A549 (cell line): ENCODE results near the gene ABHD2. TPM values are rescaled to one million over a fixed set of nuclear protein-coding genes. Genes with fewer than 3 reads are reported as not detected.
A peak's percentile ranks its signal among the peaks of the same experiment; 100 is the strongest.

Experiments used
- ATAC-seq, 2 experiments: fragments of 200-7000 bp in 1 of 2; fragments of >200 bp in 1 of 2; cut with Nextera tagmentation in 1 of 2; cut with Tn5 transposase in 1 of 2; 3 replicates each; pipeline versions ENCODE4 v1.8.0 to v1.9.1; 2018 to 2020; ENCODE audit warnings: mild to moderate bottlenecking in 1 of 2, moderate library complexity in 1 of 2
- CTCF ChIA-PET: fragments of 300-600 bp; sonication (Branson Sonifier 250); formaldehyde crosslinking; extraction: SDS; loops from one replicate; lab custom pipeline; 2021; ENCODE audit warnings: antibody characterized with exemption, inconsistent platforms; lab: Yijun Ruan, JAX
- POLR2A ChIA-PET: fragments of 350-600 bp; formaldehyde crosslinking; extraction: SDS; loops from one replicate; lab custom pipeline; 2021; ENCODE audit warnings: antibody characterized with exemption, inconsistent platforms; lab: Yijun Ruan, JAX
- DNase-seq, 2 experiments: peaks; one replicate each; pipeline versions ENCODE4 v3.0.0 to v3.0.0-alpha.2; 2011 to 2016; ENCODE audit warnings: low read depth in 1 of 2, low spot score in 1 of 2
- FAIRE-seq: peaks from 2 replicates; lab custom pipeline; 2011; peaks lifted over from hg19 to GRCh38; lab: Jason Lieb, UNC
- H3K27ac ChIP-seq, 2 experiments: fragments of >200 bp; sonication (Bioruptor Twin); formaldehyde crosslinking; 3 replicates each; pipeline ENCODE4 v1.5.1; 2016 to 2017
- H3K4me1 ChIP-seq: fragments of >200 bp; sonication (Bioruptor Twin); formaldehyde crosslinking; 3 replicates; pipeline ENCODE4 v1.6.1; 2016
- H3K4me2 ChIP-seq: fragments of >200 bp; sonication (Bioruptor Twin); formaldehyde crosslinking; 3 replicates; pipeline ENCODE4 v1.6.1; 2016
- H3K4me3 ChIP-seq: fragments of >200 bp; sonication (Bioruptor Twin); formaldehyde crosslinking; 3 replicates; pipeline ENCODE4 v1.5.1; 2016
- H3K9me3 ChIP-seq: fragments of >200 bp; sonication (Bioruptor Twin); formaldehyde crosslinking; 3 replicates; pipeline ENCODE4 v1.6.1; 2016
- CEBPB ChIP-seq, 2 experiments: fragments of >200 bp in 1 of 2; sonication (Bioruptor Twin) in 1 of 2; formaldehyde crosslinking in 1 of 2; IDR thresholded peaks; 2 replicates each; pipeline ENCODE4 v1.6.1; 2012 to 2016
- CHD4 ChIP-seq: fragments of 200-600 bp; sonication (generic); IDR thresholded peaks from 2 replicates; pipeline ENCODE4 v1.6.1; 2016; ENCODE audit warnings: antibody characterized with exemption, mild to moderate bottlenecking, borderline replicate concordance
- EHF ChIP-seq: fragments of 250-450 bp; sonication (Bioruptor Pico); IDR thresholded peaks from 2 replicates; pipeline ENCODE4 v1.5.0; 2020; ENCODE audit warnings: mild to moderate bottlenecking
- FOSB ChIP-seq: fragments of 250-450 bp; sonication (Bioruptor Pico); IDR thresholded peaks from 2 replicates; pipeline ENCODE4 v1.5.0; 2020; ENCODE audit warnings: mild to moderate bottlenecking, moderate library complexity
- FOSL2 ChIP-seq, 2 experiments: fragments of 450-650 bp in 1 of 2; fragments of >200 bp in 1 of 2; sonication (Bioruptor Twin) in 1 of 2; formaldehyde crosslinking; IDR thresholded peaks; 2 replicates each; pipeline versions ENCODE4 v1.5.0 to v1.6.1; 2016 to 2020; ENCODE audit warnings: mild to moderate bottlenecking in 1 of 2, moderate library complexity in 1 of 2
- FOXS1 ChIP-seq: fragments of 250-450 bp; sonication (Bioruptor Pico); IDR thresholded peaks from 2 replicates; pipeline ENCODE4 v1.5.0; 2020; ENCODE audit warnings: mild to moderate bottlenecking, moderate library complexity
- HOXA7 ChIP-seq: fragments of 250-450 bp; sonication (Bioruptor Pico); IDR thresholded peaks from 2 replicates; pipeline ENCODE4 v1.5.0; 2020; ENCODE audit warnings: mild to moderate bottlenecking, moderate library complexity
- HOXB13 ChIP-seq: fragments of 250-450 bp; sonication (Bioruptor Pico); IDR thresholded peaks from 2 replicates; pipeline ENCODE4 v1.5.0; 2020; ENCODE audit warnings: low read depth, mild to moderate bottlenecking, moderate library complexity
- JUN ChIP-seq, 2 experiments: fragments of >200 bp; sonication (Bioruptor Twin); formaldehyde crosslinking; IDR thresholded peaks; 2 replicates in 1 of 2; 3 replicates in 1 of 2; pipeline ENCODE4 v1.6.1; 2016 to 2017
- KDM1A ChIP-seq: fragments of 200-600 bp; sonication (generic); IDR thresholded peaks from 2 replicates; pipeline ENCODE4 v1.6.1; 2016; ENCODE audit warnings: low read depth, mild to moderate bottlenecking
- MAFK ChIP-seq: fragments of 450-650 bp; IDR thresholded peaks from 2 replicates; pipeline ENCODE4 v1.6.1; 2014; ENCODE audit not compliant: partially characterized antibody
- NFE2L2 ChIP-seq: fragments of 150-350 bp; conservative IDR thresholded peaks from 2 replicates; pipeline ENCODE4 v1.6.1; 2014; ENCODE audit warnings: low read length
- PHF8 ChIP-seq: fragments of 200-600 bp; sonication (generic); IDR thresholded peaks from 2 replicates; pipeline ENCODE4 v1.6.1; 2016; ENCODE audit warnings: low read depth, mild to moderate bottlenecking, antibody characterized with exemption, moderate library complexity, borderline replicate concordance
- POLR2AphosphoS2 ChIP-seq: conservative IDR thresholded peaks from 2 replicates; pipeline ENCODE4 v1.6.1; 2012; ENCODE audit warnings: low read length, improper control_type of control experiment, inconsistent platforms
- RAD21 ChIP-seq, 2 experiments: fragments of >200 bp in 1 of 2; sonication (Bioruptor Twin) in 1 of 2; formaldehyde crosslinking in 1 of 2; IDR thresholded peaks in 1 of 2; conservative IDR thresholded peaks in 1 of 2; 2 replicates in 1 of 2; 3 replicates in 1 of 2; pipeline ENCODE4 v1.6.1; 2012 to 2018; ENCODE audit warnings: inconsistent platforms in 1 of 2
- SMC3 ChIP-seq: fragments of >200 bp; sonication (Bioruptor Twin); formaldehyde crosslinking; IDR thresholded peaks from 3 replicates; pipeline ENCODE4 v1.6.1; 2018; ENCODE audit warnings: inconsistent platforms
- TFCP2L1 ChIP-seq: fragments of 250-450 bp; sonication (Bioruptor Pico); IDR thresholded peaks from 2 replicates; pipeline ENCODE4 v1.5.0; 2021; ENCODE audit warnings: mild to moderate bottlenecking
- ZC3H11A ChIP-seq: fragments of 450-650 bp; IDR thresholded peaks from 2 replicates; pipeline ENCODE4 v1.6.1; 2014; ENCODE audit warnings: antibody characterized with exemption, mild to moderate bottlenecking
- ZFP36 ChIP-seq: fragments of 450-650 bp; IDR thresholded peaks from 2 replicates; pipeline ENCODE4 v1.6.1; 2014; ENCODE audit warnings: borderline replicate concordance; ENCODE audit not compliant: partially characterized antibody
- ZSCAN20 ChIP-seq: fragments of 250-450 bp; sonication (Bioruptor Pico); IDR thresholded peaks from 2 replicates; pipeline ENCODE4 v1.8.0; 2022; ENCODE audit warnings: mild to moderate bottlenecking, moderate library complexity
- WGBS: methylation state at CpG from one replicate; pipeline ENCODE4 v1.1.6; 2017; ENCODE audit errors: missing lambda C conversion rate; 5-methylcytosine and 5-hydroxymethylcytosine counted together
- polyA plus RNA-seq, 4 experiments: library from polyadenylated mRNA; depleted of rRNA in 3 of 4; stranded (reverse); fragments of >200 nt; fragmentation: RNase III in 1 of 4; extraction: RNeasy Plus Mini Kit Qiagen cat#74134 plus additional on column Dnase treatment in 1 of 4; gene quantifications; 2 replicates in 3 of 4; 3 replicates in 1 of 4; pipeline ENCODE4 v1.2.3, GENCODE V29; 2011 to 2017
- TF ChIP-seq, protein P1 (sequence below): IDR thresholded peaks from 2 replicates; pipeline ENCODE4 v1.6.1; 2012

ABHD2 gene
- polyA plus RNA-seq, 2 of the 4 experiments (the other 2 are of a cell fraction) = 36.2 to 63.3 TPM

GRCh38 chr15:89125088-89125826 is 37.0 kb downstream of the ABHD2 start:
- WGBS = 32% methylated on average over 5 of the region's 5 CpGs
- DNase-seq (peak in 1 of 2 experiments; percentile 67), FAIRE-seq (peak; percentile 39), ATAC-seq (peak; percentile 31 to 70; a peak in 4 of 6 replicates)
- Histone ChIP-seq H3K4me1 (peaks cover 89% of the 10 kb centered on the region), H3K9me3 (no peaks in the 10 kb centered on the region), H3K4me2 (peak overlapping the region; percentile 63), H3K27ac (peak overlapping the region; percentile 87 to 95), H3K4me3 (no peak overlapping the region)
- TF ChIP-seq ZSCAN20 (CRISPR knock-in tag) = no peak
- TF ChIP-seq HOXB13 = 0 out of 2 replicates have a peak, but pooled peaks have one; percentile 19
- no peak for TF ChIP-seq ZFP36
- no peak for TF ChIP-seq FOSL2 (IDR thresholded peaks at IDR 0.05)
- TF ChIP-seq FOSL2 (CRISPR knock-in tag; IDR thresholded peaks at IDR 0.05) = no peak
- TF ChIP-seq HOXA7 = no peak
- TF ChIP-seq, protein P1, sequence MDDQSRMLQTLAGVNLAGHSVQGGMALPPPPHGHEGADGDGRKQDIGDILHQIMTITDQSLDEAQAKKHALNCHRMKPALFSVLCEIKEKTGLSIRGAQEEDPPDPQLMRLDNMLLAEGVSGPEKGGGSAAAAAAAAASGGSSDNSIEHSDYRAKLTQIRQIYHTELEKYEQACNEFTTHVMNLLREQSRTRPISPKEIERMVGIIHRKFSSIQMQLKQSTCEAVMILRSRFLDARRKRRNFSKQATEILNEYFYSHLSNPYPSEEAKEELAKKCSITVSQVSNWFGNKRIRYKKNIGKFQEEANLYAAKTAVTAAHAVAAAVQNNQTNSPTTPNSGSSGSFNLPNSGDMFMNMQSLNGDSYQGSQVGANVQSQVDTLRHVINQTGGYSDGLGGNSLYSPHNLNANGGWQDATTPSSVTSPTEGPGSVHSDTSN = no peak
- no peak for TF ChIP-seq SMC3
- peak; percentile 52 for TF ChIP-seq MAFK
- no peak for TF ChIP-seq KDM1A
- no peak for TF ChIP-seq CHD4
- no peak for TF ChIP-seq ZC3H11A
- no peak for TF ChIP-seq JUN (IDR thresholded peaks at IDR 0.05)
- TF ChIP-seq CEBPB (IDR thresholded peaks at IDR 0.05) = peak; percentile 81 to 88
- no peak for TF ChIP-seq POLR2AphosphoS2
- TF ChIP-seq EHF (CRISPR knock-in tag) = no peak
- no peak for TF ChIP-seq FOSB (CRISPR knock-in tag)
- TF ChIP-seq FOXS1 (CRISPR knock-in tag) = no peak
- CTCF ChIA-PET = interaction anchor here (0.6 to 19.0 kb wide), 8 partner anchors 10 to 851 kb away, joined by 3 to 380 read pairs (median 48); partner anchors contain the start of gene ABHD2
- POLR2A ChIA-PET = no interaction called here

DNA sequence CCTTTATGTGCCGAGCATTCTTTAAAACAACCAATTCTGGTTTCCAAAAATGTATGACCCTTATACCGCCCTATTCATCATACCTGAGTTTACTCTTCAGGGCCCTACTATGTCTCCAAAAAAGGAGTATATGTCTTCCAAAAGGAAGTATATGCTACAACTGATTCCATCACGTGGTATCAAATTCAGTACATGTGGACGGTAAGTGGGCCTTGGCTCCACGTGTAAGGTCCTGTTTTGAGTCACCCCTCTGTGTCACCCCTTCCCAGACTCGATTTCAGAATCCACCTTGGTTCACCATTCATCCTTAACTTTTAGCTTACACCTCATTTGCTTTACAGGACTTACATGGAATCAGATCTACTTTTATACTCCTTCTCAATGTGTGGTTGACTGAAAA is 37.8 kb downstream of the ABHD2 start:
- H3K4me3 ChIP-seq = no peak overlapping the region
- POLR2A ChIA-PET = no interaction called here
- no peaks in the 10 kb centered on the region for H3K9me3 ChIP-seq
- peak overlapping the region; percentile 87 to 95 for H3K27ac ChIP-seq
- H3K4me2 ChIP-seq = peak overlapping the region; percentile 63
- FAIRE-seq (no peak), DNase-seq (no peak), ATAC-seq (no peak)
- H3K4me1 ChIP-seq = peaks cover 81% of the 10 kb centered on the region
- WGBS = 93% methylated on average over 6 of the region's 6 CpGs
- TF ChIP-seq PHF8 (no peak), JUN (IDR thresholded peaks at IDR 0.05) (no peak), TFCP2L1 (CRISPR knock-in tag) (no peak), FOXS1 (CRISPR knock-in tag) (no peak), NFE2L2 (no peak), CEBPB (IDR thresholded peaks at IDR 0.05) (no peak)
- CTCF ChIA-PET = interaction anchor here (0.9 to 19.0 kb wide), 8 partner anchors 11 to 68 kb away, joined by 3 to 380 read pairs (median 40); partner anchors contain the start of gene ABHD2

GRCh38 chr15:89127054-89127702 is 38.9 kb downstream of the ABHD2 start:
- ChIA-PET POLR2A (no interaction called here), CTCF (interaction anchor here (0.6 to 19.0 kb wide), 10 partner anchors 10 to 70 kb away, joined by 3 to 380 read pairs (median 4); partner anchors contain the start of gene ABHD2)
- Histone ChIP-seq H3K4me2 (peak overlapping the region; percentile 63; the same call in 2 of the 3 replicates), H3K4me3 (no peak overlapping the region), H3K9me3 (no peaks in the 10 kb centered on the region), H3K27ac (peak overlapping the region; percentile 87 to 95; a peak in 4 of 6 replicates), H3K4me1 (peaks cover 69% of the 10 kb centered on the region)
- FAIRE-seq (no peak), DNase-seq (peak in 1 of 2 experiments; percentile 42), ATAC-seq (peak in 1 of 2 experiments; percentile 16; a peak in 1 of 6 replicates)
- WGBS = 74% methylated on average over 3 of the region's 3 CpGs
- 0 out of 5 replicates have a peak, but pooled peaks of 1 of the 2 experiments have one; percentile 9 for TF ChIP-seq RAD21 (conservative IDR thresholded peaks at IDR 0.05 in 1 of 2, IDR thresholded peaks at IDR 0.05 in 1 of 2)
- TF ChIP-seq MAFK = no peak
